Kidney glomerular epithelial cell (primary cell): ENCODE results near the gene AMN.
A peak's percentile ranks its signal among the peaks of the same experiment; 100 is the strongest.
"Not testable (repeated sequence)": the region's sequence is repeated elsewhere in the genome, so short reads cannot be mapped to it uniquely, and the experiment has no call there.

Experiments used
- DNase-seq: peaks from one replicate; lab custom pipeline; 2025; lab: John Stamatoyannopoulos, UW

Gene AMN

DNA sequence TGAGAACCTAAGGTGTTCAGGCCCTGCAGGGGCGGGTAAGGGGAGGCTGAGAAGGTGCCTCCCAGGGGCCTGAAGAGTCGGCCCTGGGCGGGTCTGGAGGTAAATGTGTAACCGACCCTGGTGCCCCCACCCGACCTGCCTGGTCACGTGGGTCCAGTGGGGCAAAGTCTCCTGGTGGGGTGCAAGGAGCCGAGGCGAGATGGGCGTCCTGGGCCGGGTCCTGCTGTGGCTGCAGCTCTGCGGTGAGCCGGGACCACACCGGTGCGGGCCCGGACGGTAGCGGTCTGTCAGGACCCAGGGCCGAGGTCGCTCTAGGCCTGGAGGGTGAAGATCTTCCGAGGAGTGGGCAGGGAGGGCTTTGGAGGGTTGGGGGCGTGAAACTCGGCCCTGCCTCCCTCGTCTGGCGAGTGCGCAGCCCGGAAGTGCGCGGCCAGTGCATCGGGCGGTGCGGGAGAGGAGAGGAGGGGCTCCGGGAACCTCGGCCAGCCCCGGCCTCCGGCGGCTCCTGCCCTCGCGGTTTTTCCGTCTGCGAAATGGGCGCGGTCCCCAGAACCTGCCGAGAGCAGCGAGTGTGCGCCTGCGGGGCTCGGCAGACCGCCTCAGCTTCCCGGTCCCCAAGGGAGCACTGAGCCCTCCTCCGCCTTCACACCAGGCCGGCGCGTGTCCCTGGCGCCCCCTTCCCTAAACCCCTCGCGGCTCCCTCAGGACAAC is at the start of gene AMN:
TSS of gene AMN (plus strand) at position 174 of the 711 bp plus-strand sequence. CDS start at position 200, 26 bp downstream.
- DNase-seq, result no peak

GRCh38 chr14:102873131-102873530 is 49.3 kb upstream of the AMN start:
- DNase-seq, result no peak

DNA sequence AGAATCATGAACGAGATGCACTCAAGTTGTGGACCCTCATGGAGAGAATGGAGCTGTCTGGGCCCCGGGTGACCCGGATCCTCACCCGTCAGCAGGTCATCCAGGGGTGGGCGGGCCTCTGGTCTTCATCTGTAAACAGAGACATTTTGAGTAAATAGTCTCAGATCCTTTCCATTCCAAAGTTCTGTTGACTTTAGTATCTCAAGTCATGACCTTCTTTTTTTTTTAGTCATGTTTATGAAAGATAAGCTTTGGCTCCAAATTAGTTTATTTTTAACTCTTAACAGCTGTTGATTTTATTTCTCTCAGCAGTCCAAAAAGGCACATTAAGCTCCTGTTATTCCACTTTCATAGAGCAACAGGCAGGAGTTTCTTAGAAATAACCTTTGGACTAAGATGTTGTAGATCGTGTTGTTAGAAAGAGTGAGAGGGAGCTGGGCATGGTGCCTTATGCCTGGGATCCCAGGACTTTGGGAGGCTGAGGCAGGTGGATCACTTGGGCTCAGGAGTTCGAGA is 48.9 kb upstream of the AMN start:
- DNase-seq, result no peak

DNA sequence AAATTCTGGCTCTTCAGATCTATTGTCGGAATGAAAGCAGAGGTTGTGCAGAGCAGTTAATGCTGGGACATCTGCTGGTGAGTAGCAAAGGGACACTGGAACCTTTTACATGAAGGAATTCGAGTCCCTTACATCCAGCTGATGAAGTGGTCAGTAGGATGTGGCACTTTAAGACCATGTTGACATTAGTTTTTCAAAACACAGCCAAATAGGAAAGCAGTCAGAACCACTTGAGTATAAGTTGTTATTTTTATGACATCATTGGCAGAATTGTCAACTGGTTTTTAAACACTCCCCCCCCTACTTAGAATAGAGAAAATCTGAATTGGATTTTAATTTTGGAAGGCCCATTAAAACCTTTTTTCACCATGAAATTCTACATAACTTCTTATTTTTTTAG is 46.8 kb upstream of the AMN start:
- DNase-seq, result no peak

- DNase-seq, result not testable (repeated sequence)
These were observed 45.0 kb upstream of the AMN start for GRCh38 chr14:102877511-102877910.

DNA sequence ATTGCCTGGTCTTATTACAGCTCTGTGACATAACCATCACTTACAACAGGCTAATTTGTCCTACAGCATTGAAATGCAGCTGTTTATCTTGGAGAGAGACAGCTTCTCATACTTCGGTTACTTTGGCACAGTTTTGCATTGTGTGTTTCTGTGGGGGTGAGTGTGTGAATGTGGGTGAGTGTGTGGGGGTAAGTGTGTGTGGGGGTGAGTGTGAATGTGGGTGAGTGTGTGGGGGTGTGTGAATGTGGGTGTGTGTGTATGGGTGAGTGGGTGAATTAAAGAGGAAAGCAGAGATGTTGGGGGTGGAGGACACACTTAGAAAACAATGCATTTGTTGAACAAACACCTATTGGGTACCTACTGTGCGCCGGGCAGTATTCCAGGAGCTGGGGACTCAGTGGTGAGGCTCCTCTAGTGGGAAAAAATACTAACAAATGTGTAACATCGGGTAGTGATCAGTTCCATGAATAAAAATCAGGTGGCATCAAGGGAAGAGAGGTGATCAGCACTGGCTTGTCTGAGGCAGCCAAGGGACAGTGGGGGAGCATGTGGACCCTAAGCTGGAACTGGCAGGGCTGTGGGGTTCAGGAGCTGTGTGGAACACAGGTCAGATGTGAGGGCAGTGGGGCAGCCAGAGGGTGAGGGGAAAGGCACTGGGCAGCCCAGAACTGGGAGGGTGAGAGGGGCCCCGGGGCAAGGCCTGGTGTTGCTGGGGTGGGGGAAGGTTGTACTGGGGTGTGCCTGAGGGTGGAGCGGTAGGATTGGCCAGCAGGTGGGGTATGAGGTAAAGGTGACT is 44.1 kb upstream of the AMN start:
- DNase-seq, result no peak

DNA sequence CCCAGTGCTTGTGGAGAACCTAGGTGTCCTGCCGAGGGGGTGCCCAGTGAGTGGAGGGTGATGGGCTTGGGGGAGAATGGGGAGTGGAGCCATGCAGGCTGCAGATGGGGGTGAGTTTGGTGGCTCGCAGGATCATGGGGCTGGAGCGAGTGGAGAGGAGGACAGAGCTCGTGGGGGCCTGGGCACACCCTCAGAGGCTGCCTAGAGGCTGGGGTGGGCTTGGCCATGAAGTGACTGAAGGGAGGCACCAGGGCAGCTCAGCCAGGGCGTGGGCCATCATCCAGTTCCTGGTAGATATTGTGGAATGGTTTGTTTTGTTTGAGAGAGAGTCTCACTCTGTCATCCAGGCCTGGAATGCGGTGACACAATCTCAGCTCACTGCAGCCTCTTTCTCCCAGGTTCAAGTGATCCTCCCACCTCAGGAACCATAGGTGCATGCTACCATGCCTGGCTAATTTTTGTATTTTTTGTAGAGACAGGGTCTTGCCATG is 43.4 kb upstream of the AMN start:
- DNase-seq, result peak; percentile 4

DNA sequence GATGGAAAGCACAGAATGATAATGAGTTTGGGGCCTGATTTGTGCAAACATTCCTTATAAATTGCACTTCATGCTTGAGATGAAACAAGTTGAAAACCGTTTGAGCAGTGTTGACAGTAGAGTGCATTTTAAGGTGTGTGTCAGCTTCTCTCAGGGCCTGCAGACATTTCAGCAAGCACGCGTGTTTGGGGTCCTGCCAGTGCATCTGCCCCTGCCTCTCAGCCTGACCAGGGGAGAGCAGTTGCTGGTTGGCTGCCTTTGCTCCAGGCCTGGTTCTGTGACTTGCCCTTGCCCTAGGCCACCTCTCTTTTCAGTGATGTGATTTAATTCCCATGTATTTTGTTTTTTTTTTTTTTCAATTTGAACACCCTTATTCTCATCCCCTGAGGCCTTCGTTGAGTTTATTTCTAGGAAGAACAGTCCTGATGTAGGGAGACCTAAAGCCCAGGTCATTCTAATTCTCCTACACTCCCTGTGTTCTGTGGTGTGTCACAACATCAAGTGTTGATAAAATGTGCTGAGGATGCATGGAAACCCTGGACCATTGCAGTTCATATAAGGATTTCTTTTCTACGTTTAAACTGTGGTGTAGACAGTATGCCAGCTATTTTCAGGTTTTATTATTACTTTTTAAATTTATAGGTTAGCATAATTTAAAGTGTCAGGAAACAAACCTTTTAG is 40.1 kb upstream of the AMN start:
- DNase-seq, result no peak

DNA sequence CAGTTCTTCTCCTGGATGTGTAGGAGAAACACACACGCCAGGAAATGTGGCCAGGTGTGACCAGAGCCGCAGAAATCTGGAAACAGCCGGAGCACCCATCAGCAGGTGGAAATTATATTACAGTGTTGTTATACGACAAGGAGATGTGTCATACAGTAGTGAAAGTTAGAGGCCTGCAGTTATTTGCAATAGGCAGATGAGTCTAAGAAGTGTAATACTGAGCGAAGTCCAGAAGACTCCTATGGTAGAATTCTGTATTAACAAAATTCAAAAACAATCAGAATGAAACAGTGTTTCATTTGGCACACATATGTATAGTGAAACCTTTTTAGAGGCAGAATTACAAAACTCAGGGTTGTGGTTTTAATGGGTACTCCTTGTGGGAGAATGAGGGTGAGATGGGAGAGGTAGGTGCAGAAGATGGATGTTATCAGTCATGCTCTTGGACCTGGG is 39.3 kb upstream of the AMN start:
- no peak for DNase-seq

- no peak for DNase-seq
These were observed 38.9 kb upstream of the AMN start for GRCh38 chr14:102883554-102883953.

GRCh38 chr14:102885737-102886447 is 36.6 kb upstream of the AMN start:
- no peak for DNase-seq

DNA sequence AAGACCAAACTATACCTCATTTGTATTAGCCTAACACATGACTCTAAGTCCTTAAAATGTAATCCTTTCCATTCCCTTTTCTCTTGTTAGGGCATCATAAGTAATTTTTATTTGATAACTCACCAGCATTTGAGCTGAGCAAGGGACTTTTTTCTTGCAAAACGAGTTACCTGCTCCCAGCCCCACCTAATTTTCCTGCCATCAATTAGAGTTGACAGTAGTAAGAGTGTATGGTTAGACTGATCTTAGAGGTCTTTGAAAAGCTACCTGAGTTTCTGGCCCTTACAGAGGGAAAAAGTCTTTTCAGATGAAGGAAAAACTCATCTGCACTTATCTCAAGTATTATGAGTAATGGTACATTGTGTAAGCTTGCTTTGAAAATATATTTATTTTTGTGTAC is 33.7 kb upstream of the AMN start:
- DNase-seq, result no peak

DNA sequence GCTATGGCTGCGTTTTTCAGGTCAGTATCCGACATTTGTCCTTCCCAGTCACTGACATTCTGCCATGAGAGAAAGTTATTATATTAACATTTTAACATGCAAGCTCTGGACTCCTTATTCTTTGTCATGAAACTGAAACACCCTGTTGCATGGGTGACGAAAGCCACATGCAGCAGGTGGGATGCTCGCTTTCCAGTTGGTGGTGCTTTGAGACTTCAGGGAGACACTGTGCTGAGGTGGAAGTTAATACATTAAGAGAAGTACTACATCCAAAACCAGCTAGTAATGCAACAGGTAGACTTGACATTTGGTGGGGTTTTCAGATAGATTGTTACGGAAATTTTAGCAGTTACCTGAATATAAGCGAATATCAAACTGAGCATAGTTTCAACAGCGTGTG is 32.8 kb upstream of the AMN start:
- DNase-seq, result no peak

GRCh38 chr14:102891111-102891510 is 31.4 kb upstream of the AMN start:
- DNase-seq, result no peak

DNA sequence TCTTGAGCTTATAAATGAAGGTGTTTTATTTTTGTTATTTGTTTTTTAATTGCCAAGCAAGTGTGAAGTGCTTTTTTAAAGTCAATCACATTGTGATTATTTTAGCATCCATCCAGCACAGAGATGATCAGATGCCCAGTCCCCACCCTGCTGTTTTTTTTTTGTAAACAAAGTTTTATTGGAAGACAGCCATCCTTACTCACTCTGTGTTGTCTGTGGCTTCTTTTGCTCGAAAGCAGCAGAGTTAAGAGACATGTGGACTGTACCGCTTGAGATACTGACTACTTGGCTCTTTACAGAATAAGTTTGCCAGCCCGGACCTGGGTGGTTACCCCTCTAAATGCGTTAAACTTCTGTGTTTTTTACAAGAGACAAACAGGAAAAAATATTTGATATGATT is 30.9 kb upstream of the AMN start:
- no peak for DNase-seq

DNA sequence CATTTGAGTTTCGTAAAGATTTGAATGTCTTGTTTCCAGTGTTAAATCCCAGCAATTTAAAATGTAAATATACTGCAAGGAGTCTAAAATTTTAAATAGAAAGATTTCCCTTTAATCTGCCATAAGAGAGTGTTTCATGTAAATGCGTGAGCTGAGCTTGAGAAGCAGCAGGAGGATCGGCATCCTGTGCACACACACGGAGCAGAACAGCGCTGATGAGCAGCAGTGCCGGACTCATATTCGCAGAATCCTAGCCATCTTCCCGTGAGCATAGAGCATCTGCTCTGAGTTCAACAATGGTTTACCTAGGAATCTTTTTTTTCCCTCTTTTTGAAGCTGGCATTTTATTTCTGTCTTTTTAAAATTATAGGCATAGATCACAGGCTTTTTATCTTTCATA is 29.8 kb upstream of the AMN start:
- DNase-seq, result no peak

DNA sequence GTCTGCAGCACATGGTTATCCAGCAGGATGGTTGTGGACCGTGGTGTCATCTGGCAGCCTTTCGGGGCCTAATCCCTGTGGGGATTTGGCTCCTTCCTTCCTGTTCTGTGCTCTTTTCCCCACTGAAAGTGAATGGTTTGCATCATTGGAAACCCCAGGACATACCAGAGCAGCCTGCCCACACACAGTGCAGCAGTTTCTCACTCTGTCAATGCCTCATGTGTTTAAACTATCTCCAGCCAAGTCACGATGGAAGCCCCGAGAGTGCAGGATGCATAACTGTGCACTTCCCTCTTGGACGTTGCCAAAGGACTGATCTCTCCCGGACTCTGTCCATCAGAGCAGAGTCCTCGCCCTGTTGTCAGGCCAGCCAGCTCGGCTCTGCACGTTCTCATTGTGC is 29.0 kb upstream of the AMN start:
- DNase-seq, result no peak

DNA sequence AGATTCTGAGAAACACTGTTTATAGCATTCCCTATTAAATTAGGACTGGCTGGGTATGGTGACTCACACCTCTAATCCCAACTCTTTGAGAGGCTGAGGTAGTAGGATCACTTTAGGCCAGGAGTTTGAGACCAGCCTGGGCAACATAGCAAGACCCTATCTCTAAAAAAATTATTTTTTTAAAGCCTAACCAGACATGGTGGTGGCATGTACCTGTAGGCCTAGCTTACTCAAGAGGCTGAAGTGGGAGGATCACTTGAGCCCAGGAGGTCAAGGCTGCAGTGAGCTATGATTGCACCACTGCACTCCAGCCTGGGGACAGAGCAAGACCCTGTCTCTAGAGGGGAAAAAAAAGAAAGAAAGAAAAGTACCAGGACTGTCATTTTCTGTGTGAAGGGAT is 25.7 kb upstream of the AMN start:
- not testable (repeated sequence) for DNase-seq

GRCh38 chr14:102897299-102898027 is 25.0 kb upstream of the AMN start:
- DNase-seq, result no peak

DNA sequence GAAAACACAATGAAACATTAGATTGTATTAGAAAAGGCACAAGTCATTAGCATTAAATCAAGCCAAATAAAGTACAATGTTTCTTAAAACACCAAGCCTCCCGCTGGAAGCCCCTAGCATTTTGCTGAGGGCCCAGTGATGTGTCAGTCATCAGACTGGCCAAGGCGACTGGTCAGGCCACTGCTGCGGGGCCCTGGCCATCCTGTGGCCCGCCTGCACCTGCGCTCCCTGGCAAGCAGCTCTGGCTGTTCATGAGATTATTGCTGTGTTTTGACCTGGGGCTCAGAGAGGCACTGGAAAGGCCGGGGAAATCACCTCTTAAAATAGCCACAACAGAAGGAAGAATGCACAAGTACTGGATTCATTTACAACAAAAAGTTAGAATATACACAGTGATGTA is 24.2 kb upstream of the AMN start:
- DNase-seq, result no peak
